ENCODE results near the gene CREB5. TPM values are rescaled to one million over a fixed set of nuclear protein-coding genes. Genes with fewer than 3 reads are reported as not detected.

The CREB5 gene
- total RNA-seq, 2 experiments from 2014 or later, result 1.2 to 1.5 TPM

- ChIA-PET POLR2A (no interaction called here), CTCF (no interaction called here)
- H3K4me1 Mint-ChIP-seq (ENCODE audit: low read depth), result no peaks in the 10 kb centered on the region
- H3K27ac Mint-ChIP-seq, result no peak overlapping the region
- no peak for TF ChIP-seq CTCF (IDR thresholded peaks at IDR 0.05)
- H3K9me3 Mint-ChIP-seq, result no peaks in the 10 kb centered on the region
- no peak overlapping the region for H3K4me3 Mint-ChIP-seq
- ATAC-seq (no peak), DNase-seq (no peak)
- peaks cover 3% of the 10 kb centered on the region for H3K27me3 Mint-ChIP-seq
- intact Hi-C loops (cut with micrococcal nuclease), result no loop called here
- H3K36me3 Mint-ChIP-seq (ENCODE audit: low read depth), result no peaks in the 10 kb centered on the region
Observed at GRCh38 chr7:28530803-28531175, 118.5 kb downstream of the CREB5 start.

- Mint-ChIP-seq H3K9me3 (no peaks in the 10 kb centered on the region), H3K27me3 (peaks cover 3% of the 10 kb centered on the region), H3K36me3 (ENCODE audit: low read depth) (no peaks in the 10 kb centered on the region), H3K4me3 (no peak overlapping the region), H3K27ac (no peak overlapping the region), H3K4me1 (ENCODE audit: low read depth) (no peaks in the 10 kb centered on the region)
- DNase-seq (no peak), ATAC-seq (no peak)
- no peak for TF ChIP-seq CTCF (IDR thresholded peaks at IDR 0.05)
- POLR2A ChIA-PET, result no interaction called here
- CTCF ChIA-PET, result no interaction called here
- intact Hi-C loops (cut with micrococcal nuclease), result no loop called here
Observed at GRCh38 chr7:28531291-28531690, 119.0 kb downstream of the CREB5 start.

DNA sequence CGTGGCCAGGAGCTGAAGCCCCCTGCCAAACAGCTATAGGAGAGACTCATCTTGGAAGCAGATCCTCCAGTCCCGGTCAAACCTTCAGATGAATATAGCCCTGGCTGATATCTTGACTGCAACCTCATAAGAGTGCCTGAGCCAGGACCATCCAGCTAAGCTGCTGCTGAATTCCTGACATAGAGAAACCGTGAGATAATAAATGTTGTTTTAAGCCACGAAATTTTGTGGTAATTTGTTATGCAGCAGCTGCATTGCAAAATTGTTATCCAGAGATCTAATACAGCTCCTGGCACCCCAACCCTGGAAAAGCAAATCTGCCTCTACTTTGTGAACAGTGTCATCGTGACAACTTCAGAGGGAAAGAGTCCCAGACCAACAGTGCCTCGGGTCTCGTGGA lies 119.9 kb downstream of the CREB5 start:
- H3K9me3 Mint-ChIP-seq, result no peaks in the 10 kb centered on the region
- H3K27ac Mint-ChIP-seq, result no peak overlapping the region
- POLR2A ChIA-PET, result no interaction called here
- intact Hi-C loops (cut with micrococcal nuclease), result no loop called here
- no peaks in the 10 kb centered on the region for H3K4me1 Mint-ChIP-seq (ENCODE audit: low read depth)
- no peaks in the 10 kb centered on the region for H3K36me3 Mint-ChIP-seq (ENCODE audit: low read depth)
- ATAC-seq (no peak), DNase-seq (no peak)
- CTCF ChIA-PET, result no interaction called here
- no peak overlapping the region for H3K4me3 Mint-ChIP-seq
- H3K27me3 Mint-ChIP-seq, result peaks cover 2% of the 10 kb centered on the region
- TF ChIP-seq CTCF (IDR thresholded peaks at IDR 0.05), result no peak

DNA sequence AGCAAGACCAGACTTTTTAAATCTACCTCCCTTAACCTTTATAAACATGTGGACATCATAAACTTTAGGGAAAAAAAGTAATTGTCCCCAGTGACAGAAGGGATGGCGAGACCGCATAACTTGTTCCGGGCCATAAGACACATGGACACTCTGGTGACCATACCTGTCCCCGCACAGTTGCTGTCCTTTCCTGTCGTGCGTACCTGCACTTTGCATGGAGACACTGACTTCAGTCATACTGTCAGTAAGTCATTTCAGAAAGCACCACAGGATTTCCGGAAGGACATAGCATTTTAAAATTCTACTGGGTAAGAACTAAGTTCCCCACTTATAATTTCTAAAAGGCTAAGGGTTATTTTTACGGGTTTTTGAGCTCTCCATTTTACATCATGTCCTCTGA lies 120.9 kb downstream of the CREB5 start:
- Mint-ChIP-seq H3K9me3 (no peaks in the 10 kb centered on the region), H3K4me1 (ENCODE audit: low read depth) (no peaks in the 10 kb centered on the region), H3K36me3 (ENCODE audit: low read depth) (no peaks in the 10 kb centered on the region), H3K4me3 (no peak overlapping the region), H3K27me3 (peaks cover 2% of the 10 kb centered on the region), H3K27ac (no peak overlapping the region)
- ATAC-seq, result no peak
- ChIA-PET CTCF (no interaction called here), POLR2A (no interaction called here)
- intact Hi-C loops (cut with micrococcal nuclease), result no loop called here
- no peak for DNase-seq
- TF ChIP-seq CTCF (IDR thresholded peaks at IDR 0.05), result no peak

- no peak overlapping the region for H3K27ac Mint-ChIP-seq
- no peak for TF ChIP-seq CTCF (IDR thresholded peaks at IDR 0.05)
- no peak for DNase-seq
- no peak overlapping the region for H3K4me3 Mint-ChIP-seq
- ChIA-PET CTCF (no interaction called here), POLR2A (no interaction called here)
- intact Hi-C loops (cut with micrococcal nuclease), result no loop called here
- no peaks in the 10 kb centered on the region for H3K36me3 Mint-ChIP-seq (ENCODE audit: low read depth)
- no peak for ATAC-seq
- H3K4me1 Mint-ChIP-seq (ENCODE audit: low read depth), result no peaks in the 10 kb centered on the region
- peaks cover 2% of the 10 kb centered on the region for H3K27me3 Mint-ChIP-seq
- H3K9me3 Mint-ChIP-seq, result no peaks in the 10 kb centered on the region
Observed at GRCh38 chr7:28533731-28534531, 121.6 kb downstream of the CREB5 start.
